ENCODE measurements around the gene GPR137.
A peak's percentile ranks its signal among the peaks of the same experiment; 100 is the strongest.

GPR137 gene

DNA sequence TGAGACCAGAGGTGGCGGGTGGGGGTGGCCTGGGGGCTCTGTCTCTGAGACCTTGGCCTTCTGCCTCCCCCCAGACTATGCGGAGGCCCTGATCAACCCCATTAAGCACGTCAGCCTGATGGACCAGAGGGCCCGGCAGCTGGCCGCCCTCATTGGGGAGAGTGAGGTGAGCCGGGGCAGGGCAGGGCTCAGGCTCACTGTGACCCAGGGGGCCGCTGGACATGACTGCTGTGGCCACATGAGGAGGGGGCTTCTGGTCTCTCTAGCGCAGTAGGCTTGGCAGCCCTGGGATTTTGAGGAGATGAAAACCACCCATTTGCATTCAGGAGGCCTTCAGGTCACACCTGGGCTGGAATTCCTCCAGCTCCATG is 21.7 kb upstream of the GPR137 start:
- no peak for DNase-seq (ENCODE audit: low read depth)

GRCh38 chr11:64264371-64264852 is 21.2 kb upstream of the GPR137 start:
- DNase-seq (ENCODE audit: low read depth): no peak

- DNase-seq (ENCODE audit: low read depth): no peak
Measured at GRCh38 chr11:64265176-64266160, 20.2 kb upstream of the GPR137 start.

GRCh38 chr11:64266339-64266738 is 19.3 kb upstream of the GPR137 start:
- no peak for DNase-seq (ENCODE audit: low read depth)

DNA sequence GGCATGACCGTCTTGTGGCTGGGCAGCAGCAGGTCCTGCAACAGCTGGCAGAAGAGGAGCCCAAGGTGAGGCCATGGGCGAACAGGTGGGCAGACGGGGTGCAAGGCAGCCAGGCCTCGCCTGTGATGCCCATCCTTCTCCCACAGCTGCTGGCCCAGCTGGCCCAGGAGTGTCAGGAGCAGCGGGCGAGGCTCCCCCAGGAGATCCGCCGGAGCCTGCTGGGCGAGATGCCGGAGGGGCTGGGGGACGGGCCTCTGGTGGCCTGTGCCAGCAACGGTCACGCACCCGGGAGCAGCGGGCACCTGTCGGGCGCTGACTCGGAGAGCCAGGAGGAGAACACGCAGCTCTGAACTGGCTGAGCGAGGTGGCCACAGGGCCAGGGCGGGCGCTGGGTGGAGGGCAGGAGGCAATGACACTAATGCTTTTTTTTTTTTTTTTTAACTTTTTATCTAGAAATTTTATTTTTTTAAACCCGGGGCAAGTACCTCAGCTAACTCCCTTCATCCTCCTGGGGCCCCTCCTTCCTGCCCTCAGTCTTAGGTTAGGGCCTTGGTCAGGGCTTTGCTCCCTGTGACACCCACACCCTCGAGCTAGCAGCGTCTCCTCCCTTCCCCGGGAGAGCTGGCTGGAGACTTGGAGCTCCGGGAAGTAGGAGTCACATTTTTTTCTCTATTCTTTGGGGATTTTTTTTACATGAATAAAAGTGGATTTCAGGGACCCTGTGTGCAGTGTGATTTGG is 18.3 kb upstream of the GPR137 start:
- DNase-seq (ENCODE audit: low read depth): no peak

DNA sequence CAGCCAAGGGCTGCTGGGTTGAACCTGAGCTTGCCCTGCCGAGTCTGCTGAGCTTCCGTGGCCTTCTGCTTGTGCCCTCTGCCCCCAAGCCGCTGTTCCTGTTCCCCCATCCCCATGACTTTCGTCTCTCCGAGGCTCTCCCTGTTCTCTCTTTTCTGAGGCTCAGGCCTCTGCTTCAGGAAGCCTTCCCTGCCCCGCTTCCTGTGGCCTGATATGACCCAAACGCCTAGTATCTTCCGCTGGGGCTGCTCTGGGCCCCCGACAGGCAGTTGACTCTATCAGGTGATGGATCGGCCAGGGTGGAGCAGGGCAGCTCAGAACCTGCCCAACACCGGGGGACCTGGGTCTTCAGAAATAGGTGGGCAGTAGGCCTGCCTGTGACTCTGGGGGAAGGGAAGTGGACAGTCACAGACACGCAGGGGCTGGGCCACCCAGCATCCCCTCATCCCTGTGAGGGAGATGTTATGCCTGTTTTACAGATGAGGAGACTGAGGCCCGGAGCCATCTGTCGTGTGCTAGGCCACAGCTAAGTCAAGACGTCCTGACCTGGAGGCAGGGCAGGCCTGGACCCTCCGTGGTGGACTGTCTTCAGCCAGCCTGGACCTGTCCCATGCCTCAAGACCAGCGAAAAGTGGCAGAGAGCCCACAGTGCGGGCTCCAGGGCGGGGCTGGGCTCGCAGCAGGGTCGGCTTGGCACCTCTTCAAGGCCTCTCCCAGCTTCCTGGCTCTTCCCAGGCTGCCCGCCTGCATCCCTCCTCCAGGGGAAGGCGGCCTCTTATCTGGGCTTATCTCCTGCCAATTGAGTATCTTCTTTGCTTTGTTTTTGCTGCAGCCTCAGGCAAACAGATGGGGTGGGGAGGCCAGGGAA is 17.4 kb upstream of the GPR137 start:
- no peak for DNase-seq (ENCODE audit: low read depth)

DNA sequence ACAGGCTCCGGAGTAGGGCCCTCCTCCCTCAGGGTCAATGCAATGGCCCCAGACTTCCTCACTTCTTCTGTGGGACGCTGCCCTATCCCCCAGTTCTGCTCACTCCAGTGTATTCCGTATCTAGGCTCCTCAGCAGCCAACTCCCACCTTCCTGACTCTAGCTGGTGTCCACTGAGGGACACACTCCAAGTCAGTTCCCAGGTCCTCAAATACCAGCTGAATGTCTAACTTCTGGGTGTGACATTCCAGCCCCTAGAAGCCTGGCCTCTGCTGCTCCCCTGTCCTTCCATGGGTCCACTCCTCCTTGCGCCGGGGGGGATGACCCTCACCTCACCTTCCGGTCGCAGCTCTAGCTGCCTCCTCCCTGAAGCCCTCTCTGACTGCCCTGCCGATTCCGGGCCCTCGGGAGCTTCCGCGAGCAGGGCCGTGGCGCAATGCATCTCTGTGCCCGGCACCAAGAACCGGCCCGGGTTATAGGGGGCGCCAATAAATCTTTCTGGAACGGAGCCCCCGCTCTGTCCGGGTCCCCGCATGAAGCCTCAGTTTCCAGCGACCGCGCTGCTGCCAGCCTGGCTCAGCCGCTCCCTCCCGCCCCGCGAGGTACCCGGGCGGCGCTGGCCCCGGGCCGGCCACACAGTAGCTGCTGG is 16.6 kb upstream of the GPR137 start:
- peak; percentile 53 for DNase-seq (ENCODE audit: low read depth)

GRCh38 chr11:64269540-64270220 is 16.0 kb upstream of the GPR137 start:
- DNase-seq (ENCODE audit: low read depth): peak; percentile 98

DNA sequence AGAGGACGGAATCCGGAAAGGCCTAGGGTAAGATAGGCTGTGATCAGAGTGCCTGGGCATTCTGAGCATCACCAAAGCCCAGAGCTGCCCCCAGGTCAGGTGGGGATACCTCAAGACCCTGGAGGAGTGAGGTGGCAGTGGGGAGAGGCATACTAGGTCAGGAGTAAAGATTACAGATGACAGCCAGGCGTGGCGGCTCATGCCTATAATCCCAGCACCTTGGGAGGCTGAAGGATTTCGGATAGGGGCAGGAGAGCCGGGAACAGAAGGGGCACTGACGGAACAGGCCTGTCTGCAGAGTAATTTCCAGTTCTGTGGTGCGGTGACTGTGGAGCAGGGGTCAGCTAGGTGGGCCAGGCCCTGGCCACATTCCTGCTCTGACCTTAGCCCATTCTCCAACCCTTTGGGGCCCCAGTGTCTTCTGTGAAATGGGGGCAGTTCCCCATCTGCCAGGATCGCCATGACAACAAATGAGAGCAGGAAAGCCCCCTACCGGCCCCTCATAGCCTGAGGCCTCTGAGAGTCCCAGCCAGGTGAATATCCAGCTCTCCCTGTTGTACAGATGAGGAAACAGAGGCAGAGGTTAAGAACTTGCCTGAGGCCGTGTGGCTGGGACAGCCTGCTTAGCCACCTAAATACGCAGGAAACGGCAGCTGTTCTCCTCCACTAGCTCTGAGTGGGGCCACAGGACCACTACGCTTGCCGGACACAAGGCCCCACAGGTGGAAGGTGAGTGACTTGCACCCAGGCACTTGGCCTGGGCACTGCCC is 10.4 kb upstream of the GPR137 start:
- no peak for DNase-seq (ENCODE audit: low read depth)

DNA sequence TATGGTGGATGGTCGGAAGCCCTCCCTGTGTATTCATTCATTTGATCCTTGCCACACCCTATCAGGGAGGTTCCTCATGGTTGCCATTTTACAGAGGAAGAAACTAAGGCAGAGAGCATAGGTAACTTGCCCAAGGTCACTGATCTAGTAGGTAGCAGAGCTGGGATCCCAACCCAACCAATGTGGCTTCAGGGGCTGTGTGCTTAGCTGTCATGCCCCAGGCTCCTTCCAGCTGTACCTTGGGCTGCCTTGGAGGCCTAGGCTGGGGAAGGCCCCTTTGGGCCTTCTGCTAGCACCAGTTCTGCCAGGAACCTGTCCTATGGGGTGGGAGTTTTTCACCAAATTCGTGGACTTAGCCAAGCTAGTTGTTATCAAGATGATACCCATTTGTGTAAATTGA is 9.8 kb upstream of the GPR137 start:
- DNase-seq (ENCODE audit: low read depth): no peak

GRCh38 chr11:64276653-64277431 is 8.8 kb upstream of the GPR137 start:
- DNase-seq (ENCODE audit: low read depth): no peak

- no peak for DNase-seq (ENCODE audit: low read depth)
Measured at GRCh38 chr11:64278576-64279190, 7.0 kb upstream of the GPR137 start.

- no peak for DNase-seq (ENCODE audit: low read depth)
Measured at GRCh38 chr11:64281957-64282770, 3.5 kb upstream of the GPR137 start.

DNA sequence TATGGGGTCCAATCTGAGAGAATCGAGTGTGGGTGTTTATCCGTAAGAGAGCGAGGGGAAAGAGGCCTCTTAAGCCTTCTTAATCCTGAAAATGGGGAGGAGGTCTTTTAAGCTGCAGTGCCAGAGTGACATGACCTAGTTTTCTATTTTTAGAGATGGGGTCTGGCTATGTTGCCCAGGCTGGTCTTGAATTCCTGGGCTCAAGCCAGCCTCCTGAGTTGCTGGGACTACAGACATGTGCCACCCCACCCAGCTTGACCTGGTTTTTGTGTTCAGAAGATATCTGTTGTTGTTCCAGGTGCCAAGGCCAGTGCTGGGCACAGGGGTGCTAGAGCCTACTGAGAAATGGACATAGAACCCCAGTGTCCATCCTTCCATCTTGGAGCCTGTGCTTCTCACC is 2.6 kb upstream of the GPR137 start:
- DNase-seq (ENCODE audit: low read depth): no peak

DNA sequence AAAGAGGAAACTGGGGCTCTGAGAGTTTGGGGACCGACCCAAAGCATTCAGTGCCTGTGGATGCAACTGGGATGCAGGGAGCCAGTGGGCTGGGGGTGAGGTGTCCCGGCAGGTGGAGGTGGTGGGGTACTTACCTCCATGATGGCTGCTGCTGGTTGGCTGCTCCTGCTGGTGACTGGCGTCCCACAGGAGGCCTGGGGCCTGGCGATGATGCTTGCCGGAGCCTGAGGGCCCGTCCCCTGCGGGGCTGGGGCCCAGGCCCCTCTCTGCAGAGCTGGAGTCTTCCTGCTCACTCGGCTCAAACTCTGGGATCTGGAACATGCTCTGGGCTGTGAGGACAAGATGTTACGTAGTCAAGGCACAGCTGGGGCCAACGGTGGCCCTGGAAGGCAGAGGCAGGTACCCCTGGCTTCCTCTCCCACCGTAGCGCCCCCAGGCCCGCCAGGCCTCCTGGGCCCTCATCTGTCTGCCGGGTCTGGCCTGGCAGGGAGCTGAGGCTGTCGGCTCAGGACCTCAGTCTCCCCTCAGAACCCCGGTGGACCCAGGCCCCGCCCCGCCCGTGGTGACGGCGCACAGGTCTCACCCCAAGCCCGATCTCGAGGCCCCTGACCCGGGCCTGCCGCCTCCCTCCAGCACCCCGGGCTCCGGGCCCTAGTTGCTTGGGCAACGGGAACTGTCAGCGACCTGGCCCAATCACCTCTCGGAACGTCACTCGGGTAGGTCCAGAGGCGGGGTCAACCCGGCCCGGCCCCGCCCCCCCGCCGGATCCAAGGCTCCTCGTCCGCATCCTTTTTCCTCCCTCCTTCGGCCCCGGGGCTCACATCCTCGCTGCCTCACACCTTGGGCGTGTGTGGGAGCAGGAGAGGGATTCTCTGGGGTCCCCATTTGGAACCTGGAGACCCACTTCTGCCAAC is 1.3 kb upstream of the GPR137 start, which contains the start of gene BAD:
Gene BAD, minus strand, starts transcription at position 618 of the 914 bp plus-strand sequence. Its CDS starts 297 bp downstream, at position 321.
- DNase-seq (ENCODE audit: low read depth): peak; percentile 91

- no peak for DNase-seq (ENCODE audit: low read depth)
Measured at GRCh38 chr11:64285885-64286800, 495 bp downstream of the GPR137 start.
